ENCODE results near the gene NR6A1. TPM values are rescaled to one million over a fixed set of nuclear protein-coding genes. Genes with fewer than 3 reads are reported as not detected.

The NR6A1 gene
- polyA plus RNA-seq, 3 donors = 0.13 to 0.61 (median 0.22) TPM

GRCh38 chr9:124470726-124471125, 300.4 kb downstream of the NR6A1 start:
- no peak overlapping the region for H3K27ac ChIP-seq (ENCODE audit: low read depth, low read length)
- 72 to 92% (median 78%) methylated on average over 5 to 7 of the region's 7 CpGs for WGBS, 3 donors

- WGBS, 3 donors = 82 to 93% (median 90%) methylated on average over 13 of the region's 13 CpGs
- no peak overlapping the region for H3K27ac ChIP-seq (ENCODE audit: low read depth, low read length)
Measured at GRCh38 chr9:124470306-124470705, 300.8 kb downstream of the NR6A1 start.

DNA sequence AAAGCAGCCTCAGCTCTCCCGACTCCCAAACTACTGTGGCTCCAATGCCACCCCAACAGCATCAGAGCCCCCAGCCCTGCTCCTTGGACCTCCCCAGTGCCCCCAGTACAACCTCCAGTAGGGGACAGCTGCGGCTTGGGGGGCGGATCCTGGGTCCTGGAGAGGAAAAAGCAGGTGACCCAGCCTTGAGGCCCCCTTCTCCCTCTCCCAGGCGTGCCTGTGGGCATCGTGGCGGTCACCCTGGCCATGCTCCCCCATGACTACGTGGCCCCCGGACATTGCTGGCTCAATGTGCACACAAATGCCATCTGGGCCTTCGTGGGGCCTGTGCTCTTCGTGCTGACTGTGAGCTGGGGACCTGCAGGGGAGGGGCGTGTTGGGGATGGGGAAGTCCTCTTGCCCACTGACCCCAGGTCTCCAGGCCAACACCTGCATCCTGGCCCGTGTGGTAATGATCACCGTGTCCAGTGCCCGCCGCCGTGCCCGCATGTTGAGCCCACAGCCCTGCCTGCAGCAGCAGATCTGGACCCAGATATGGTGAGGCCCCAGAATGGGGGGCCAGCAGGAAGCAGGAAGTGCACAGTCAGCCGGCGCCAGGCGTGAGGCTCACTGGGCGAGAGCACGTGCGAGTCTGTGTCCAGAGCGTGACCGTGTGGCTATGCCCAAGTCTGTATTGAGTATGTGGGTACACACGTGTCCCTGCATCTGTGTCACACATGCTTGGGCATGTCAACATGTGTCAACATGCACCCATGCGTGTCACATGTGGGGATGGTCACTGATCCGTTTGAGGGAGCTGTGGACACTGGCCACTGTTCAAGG, 301.9 kb downstream of the NR6A1 start:
- 74 to 86% (median 77%) methylated on average over 27 to 28 of the region's 28 CpGs for WGBS, 3 donors

DNA sequence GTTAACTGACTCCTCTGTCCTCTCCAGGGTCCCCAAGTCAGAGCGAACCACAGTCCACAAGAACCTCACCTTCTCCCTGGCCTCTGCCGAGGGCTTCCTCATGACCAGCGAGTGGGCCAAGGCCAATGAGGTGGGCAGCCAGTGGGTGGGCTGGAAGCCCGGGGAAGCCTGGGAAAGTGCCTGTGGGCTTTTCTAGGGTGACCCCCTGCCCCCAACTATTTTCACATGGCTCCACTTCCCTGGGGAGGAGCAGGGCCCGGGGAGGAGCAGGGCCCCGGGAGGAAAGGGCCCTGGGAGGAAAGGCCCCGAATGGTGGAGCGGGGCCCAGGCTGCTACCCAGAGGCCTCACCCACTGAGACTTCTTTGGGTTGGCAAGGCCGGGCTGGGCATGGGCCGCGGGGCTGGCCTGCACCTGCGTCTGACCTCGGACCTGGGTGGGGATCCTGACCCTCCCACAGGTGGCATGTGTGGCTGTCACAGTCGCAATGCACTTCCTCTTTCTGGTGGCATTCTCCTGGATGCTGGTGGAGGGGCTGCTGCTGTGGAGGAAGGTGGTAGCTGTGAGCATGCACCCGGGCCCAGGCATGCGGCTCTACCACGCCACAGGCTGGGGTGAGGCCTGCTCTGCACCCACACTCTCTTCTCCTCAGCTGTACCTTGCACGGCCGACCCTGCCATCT, 302.9 kb downstream of the NR6A1 start:
- H3K27ac ChIP-seq (ENCODE audit: low read depth, low read length) = no peak overlapping the region
- 80 to 86% (median 84%) methylated on average over 19 of the region's 19 CpGs for WGBS, 3 donors

More for the DNA sequence above, 301.9 kb downstream of the NR6A1 start:
- H3K27ac ChIP-seq (ENCODE audit: low read depth, low read length) = no peak overlapping the region

- WGBS, 3 donors = 89 to 92% (median 92%) methylated on average over 17 of the region's 17 CpGs
- H3K27ac ChIP-seq (ENCODE audit: low read depth, low read length) = no peak overlapping the region
Measured at GRCh38 chr9:124467410-124468060, 303.6 kb downstream of the NR6A1 start.

Other genes starting within 250 kb of the NR6A1 start
- gene OLFML2A, start 5.8 kb upstream of the NR6A1 start, polyA plus RNA-seq = 1 to 10 TPM; 1.7 to 5.4 (median 3.7) TPM
- gene WDR38, start 82.1 kb upstream of the NR6A1 start, polyA plus RNA-seq = not detected
- gene RPL35, start 90.6 kb upstream of the NR6A1 start, polyA plus RNA-seq = 1,000 to 10,000 TPM; 2,663 to 5,499 (median 3,310) TPM
- 10 to 100 TPM; 16.9 to 52.2 (median 27.4) TPM for gene ARPC5L, start 90.8 kb upstream of the NR6A1 start, polyA plus RNA-seq
- 10 to 100 TPM in 1 of 3 donors, 1 to 10 TPM in 2; 6.4 to 10.0 (median 8.2) TPM for gene GOLGA1, start 169.8 kb upstream of the NR6A1 start, polyA plus RNA-seq

Measured in adipose tissue (tissue), 3 donors.